IMR-90 (cell line): ENCODE data around the gene VCP. TPM values are rescaled to one million over a fixed set of nuclear protein-coding genes. Genes with fewer than 3 reads are reported as not detected.

Experiments used
- ATAC-seq: fragments of 200-7000 bp; cut with Tn5 transposase; 2 replicates; pipeline ENCODE4 v1.9.1; 2020; ENCODE audit warnings: low read depth, mild to moderate bottlenecking, moderate library complexity
- BruUV-seq: library from RNA; stranded (reverse); fragments of 400-500 nt; replicated peaks from 2 replicates; lab custom pipeline; 2021; lab: Mats Ljungman, UMichigan
- CTCF ChIA-PET: fragments of 300-600 bp; formaldehyde crosslinking; extraction: SDS; loops from one replicate; lab custom pipeline; 2021; ENCODE audit warnings: antibody characterized with exemption; lab: Yijun Ruan, JAX
- POLR2A ChIA-PET: fragments of 300-600 bp; sonication (Branson Sonifier 250); formaldehyde crosslinking; loops from one replicate; lab custom pipeline; 2022; ENCODE audit warnings: antibody characterized with exemption; ENCODE audit not compliant: unreplicated experiment; lab: Charles Lee
- DNase-seq: peaks from one replicate; pipeline ENCODE4 v3.0.0; 2013
- H2AFZ ChIP-seq: replicated peaks from 2 replicates; pipeline ENCODE3; 2013; ENCODE audit warnings: low read length, mild to moderate bottlenecking; ENCODE audit not compliant: poor library complexity
- H2AK5ac ChIP-seq: 2 replicates; pipeline ENCODE4 v1.6.1; 2013; ENCODE audit warnings: low read depth, low read length, inconsistent platforms
- H2AK9ac ChIP-seq: replicated peaks from 2 replicates; pipeline ENCODE3; 2013; ENCODE audit warnings: mild to moderate bottlenecking, low read depth, low read length, moderate library complexity; ENCODE audit not compliant: poor library complexity
- H2BK120ac ChIP-seq: 2 replicates; pipeline ENCODE4 v1.6.1; 2013; ENCODE audit warnings: low read depth, low read length, inconsistent platforms
- H2BK15ac ChIP-seq: 3 replicates; pipeline ENCODE4 v1.6.1; 2013; ENCODE audit warnings: low read depth, low read length, inconsistent platforms
- H2BK20ac ChIP-seq: 2 replicates; pipeline ENCODE4 v1.6.1; 2013; ENCODE audit warnings: low read depth, mild to moderate bottlenecking, inconsistent platforms, low read length, moderate library complexity
- H2BK5ac ChIP-seq: 2 replicates; pipeline ENCODE4 v1.6.1; 2013; ENCODE audit warnings: mild to moderate bottlenecking, low read depth, low read length, inconsistent platforms; ENCODE audit not compliant: poor library complexity, severe bottlenecking
- H3K14ac ChIP-seq: replicated peaks from 2 replicates; pipeline ENCODE4 v1.6.1; 2013; ENCODE audit warnings: low read depth, low read length, inconsistent platforms
- H3K18ac ChIP-seq: 2 replicates; pipeline ENCODE4 v1.6.1; 2013; ENCODE audit warnings: low read depth, low read length, control low read depth
- H3K23ac ChIP-seq: 2 replicates; pipeline ENCODE4 v1.6.1; 2013; ENCODE audit warnings: low read depth, low read length, inconsistent platforms
- H3K27ac ChIP-seq: 2 replicates; pipeline ENCODE4 v1.5.1; 2013; ENCODE audit warnings: mild to moderate bottlenecking, control low read depth, low read length; ENCODE audit not compliant: insufficient read depth
- H3K27me3 ChIP-seq: 2 replicates; pipeline ENCODE4 v1.6.1; 2013; ENCODE audit warnings: low read length; ENCODE audit not compliant: control insufficient read depth, insufficient read depth
- H3K36me3 ChIP-seq: 2 replicates; pipeline ENCODE4 v1.6.1; 2013; ENCODE audit warnings: low read length, mixed read lengths; ENCODE audit not compliant: control insufficient read depth, insufficient read depth
- H3K4ac ChIP-seq: 2 replicates; pipeline ENCODE4 v1.6.1; 2013; ENCODE audit warnings: low read depth, low read length, inconsistent platforms
- H3K4me1 ChIP-seq: 2 replicates; pipeline ENCODE4 v1.6.1; 2013; ENCODE audit warnings: low read length, mixed read lengths; ENCODE audit not compliant: control insufficient read depth, insufficient read depth
- H3K4me2 ChIP-seq: 2 replicates; pipeline ENCODE4 v1.6.1; 2013; ENCODE audit warnings: low read depth, mild to moderate bottlenecking, control low read depth, low read length, moderate library complexity
- H3K4me3 ChIP-seq: 2 replicates; pipeline ENCODE4 v1.5.1; 2013; ENCODE audit warnings: low read depth, mild to moderate bottlenecking, control low read depth, low read length, moderate library complexity; ENCODE audit not compliant: insufficient read depth
- H3K56ac ChIP-seq: 2 replicates; pipeline ENCODE4 v1.6.1; 2013; ENCODE audit warnings: low read length, inconsistent platforms; ENCODE audit not compliant: insufficient read depth; ENCODE audit errors: extremely low read depth
- H3K79me1 ChIP-seq, 2 experiments: 2 replicates each; pipeline ENCODE4 v1.6.1; 2013; ENCODE audit warnings: low read length in 2 of 2, inconsistent platforms in 1 of 2, low read depth in 1 of 2
- H3K9ac ChIP-seq: 2 replicates; pipeline ENCODE4 v1.6.1; 2013; ENCODE audit warnings: low read depth, low read length, control low read depth
- H3K9me1 ChIP-seq: 2 replicates; pipeline ENCODE4 v1.6.1; 2013; ENCODE audit warnings: low read length, inconsistent platforms; ENCODE audit not compliant: insufficient read depth
- H3K9me3 ChIP-seq: 2 replicates; pipeline ENCODE4 v1.6.1; 2013; ENCODE audit warnings: low read length; ENCODE audit not compliant: control insufficient read depth, insufficient read depth
- H4K20me1 ChIP-seq: 2 replicates; pipeline ENCODE4 v1.6.1; 2013; ENCODE audit warnings: low read length, inconsistent platforms; ENCODE audit not compliant: insufficient read depth
- H4K5ac ChIP-seq: 2 replicates; pipeline ENCODE4 v1.6.1; 2013; ENCODE audit warnings: mild to moderate bottlenecking, low read depth, low read length, control low read depth
- H4K8ac ChIP-seq, 2 experiments: 2 replicates each; pipeline ENCODE4 v1.6.1; 2013; ENCODE audit warnings: low read depth in 2 of 2, low read length in 2 of 2, control low read depth in 1 of 2, inconsistent platforms in 1 of 2
- H4K91ac ChIP-seq: 2 replicates; pipeline ENCODE4 v1.6.1; 2013; ENCODE audit warnings: low read depth, low read length, inconsistent platforms; ENCODE audit not compliant: insufficient read depth
- CEBPB ChIP-seq: IDR thresholded peaks from 2 replicates; pipeline ENCODE4 v1.6.1; 2012; ENCODE audit warnings: low read depth, low read length, improper control_type of control experiment
- CHD1 ChIP-seq: IDR thresholded peaks from 2 replicates; pipeline ENCODE4 v1.6.1; 2012; ENCODE audit warnings: low read depth, low read length, improper control_type of control experiment
- FOS ChIP-seq: fragments of 150-350 bp; IDR thresholded peaks from 2 replicates; pipeline ENCODE4 v1.6.1; 2016; ENCODE audit warnings: low read depth, low read length
- MAFK ChIP-seq: IDR thresholded peaks from 2 replicates; pipeline ENCODE4 v1.6.1; 2012; ENCODE audit warnings: low read depth, low read length, improper control_type of control experiment
- NFE2L2 ChIP-seq: fragments of 150-350 bp; IDR thresholded peaks from 2 replicates; pipeline ENCODE4 v1.6.1; 2016; ENCODE audit warnings: low read depth, mild to moderate bottlenecking, low read length
- POLR2A ChIP-seq: IDR thresholded peaks from 2 replicates; pipeline ENCODE4 v1.6.1; 2012; ENCODE audit warnings: mild to moderate bottlenecking, low read depth, low read length
- RFX5 ChIP-seq: IDR thresholded peaks from 2 replicates; pipeline ENCODE4 v1.8.0; 2012; ENCODE audit warnings: low read depth, mild to moderate bottlenecking, low read length, moderate library complexity
- SMC3 ChIP-seq: fragments of 150-350 bp; IDR thresholded peaks from 2 replicates; pipeline ENCODE4 v1.6.1; 2016; ENCODE audit warnings: low read depth, mild to moderate bottlenecking, antibody characterized with exemption, low read length, moderate library complexity
- USF2 ChIP-seq: fragments of 150-350 bp; IDR thresholded peaks from 2 replicates; pipeline ENCODE4 v1.6.1; 2017; ENCODE audit warnings: mild to moderate bottlenecking, antibody characterized with exemption, low read length, low read depth
- whole genome bisulfite sequencing, 2 experiments: methylation state at CpG; one replicate each; pipeline versions ENCODE4 v1.1.5 to v1.1.7; 2013; ENCODE audit warnings: missing lambda C conversion rate in 2 of 2; ENCODE audit not compliant: insufficient read length in 1 of 2; ENCODE audit errors: extremely low coverage in 2 of 2; 5-methylcytosine and 5-hydroxymethylcytosine counted together
- dilution Hi-C: fragments of 300-500 bp; cut with HindIII; formaldehyde crosslinking; loops from one replicate; pipeline ENCODE4 v1.14.3; 2018; ENCODE audit warnings: low sequenced_read_pairs; ENCODE audit not compliant: unreplicated experiment
- in situ Hi-C: fragments of 300-500 bp; cut with MboI; formaldehyde crosslinking; loops from 3 replicates; pipeline ENCODE4 v1.14.3; 2019; ENCODE audit warnings: low sequenced_read_pairs, inconsistent platforms, mixed read lengths
- intact Hi-C: fragments of 100-400 bp; cut with micrococcal nuclease; formaldehyde crosslinking; loops from 2 replicates; pipeline ENCODE4 v1.10.0; 2022
- polyA plus RNA-seq, 3 experiments: library from polyadenylated mRNA; depleted of rRNA; stranded (reverse); fragments of >200 nt; gene quantifications; 2 replicates each; pipeline ENCODE4 v1.2.3, GENCODE V29; 2012; ENCODE audit warnings: low replicate concordance in 1 of 3
- total RNA-seq: library from RNA; depleted of rRNA; stranded (reverse); fragments of >200 nt; gene quantifications from 2 replicates; pipeline ENCODE4 v1.2.3, GENCODE V29; 2012

Gene VCP
- total and polyA plus RNA-seq, 2 of the 4 experiments (the other 2 are of a cell fraction), result 292 to 516 TPM

- no peak overlapping the region for H3K4ac ChIP-seq
- no peak overlapping the region for H3K14ac ChIP-seq
- intact Hi-C loops, result loop anchor here (10.0 kb wide), 1 partner anchor 310 kb away; no protein-coding TSS in a partner anchor
- peaks cover 15% of the 10 kb centered on the region for H3K4me1 ChIP-seq
- H3K79me1 ChIP-seq, result peaks cover 14 to 63% of the 10 kb centered on the region in 2 experiments; a peak in 3 of 4 replicates
- H2BK120ac ChIP-seq, result no peak overlapping the region
- BruUV-seq, result no TSS peak
- H2BK15ac ChIP-seq, result no peak overlapping the region
- TF ChIP-seq POLR2A (no peak), USF2 (no peak), MAFK (no peak), RFX5 (no peak), SMC3 (no peak), FOS (no peak), NFE2L2 (no peak), CHD1 (no peak), CEBPB (no peak)
- no peak overlapping the region for H3K27ac ChIP-seq
- no peak overlapping the region for H2AFZ ChIP-seq
- H4K91ac ChIP-seq, result no peak overlapping the region
- no peak overlapping the region for H3K9ac ChIP-seq
- peaks cover 27% of the 10 kb centered on the region for H4K20me1 ChIP-seq
- H3K23ac ChIP-seq, result no peak overlapping the region
- no peaks in the 10 kb centered on the region for H3K27me3 ChIP-seq
- H3K36me3 ChIP-seq, result no peaks in the 10 kb centered on the region; the same call in 1 of the 2 replicates
- ChIA-PET POLR2A (no interaction called here), CTCF (no interaction called here)
- peaks cover 23% of the 10 kb centered on the region for H3K9me1 ChIP-seq
- no peak overlapping the region for H2AK9ac ChIP-seq
- no peak overlapping the region for H3K18ac ChIP-seq
- H4K5ac ChIP-seq, result no peak overlapping the region
- ATAC-seq, result no peak
- no peaks in the 10 kb centered on the region for H3K9me3 ChIP-seq
- WGBS, 2 experiments, result no CpG with 5 or more reads among the region's 8 CpGs
- no peak overlapping the region for H2AK5ac ChIP-seq
- dilution Hi-C loops, result no loop called here
- H3K4me2 ChIP-seq, result no peak overlapping the region
- in situ Hi-C loops, result no loop called here
- H2BK20ac ChIP-seq, result no peak overlapping the region
- H3K56ac ChIP-seq, result no peak overlapping the region
- no peak for DNase-seq
- H3K4me3 ChIP-seq, result no peak overlapping the region
- H2BK5ac ChIP-seq, result no peak overlapping the region
- H4K8ac ChIP-seq, result no peak overlapping the region
Measured at GRCh38 chr9:35074791-35075190, 2.4 kb upstream of the VCP start.
